Measurements from ENCODE around the gene KIF16B.

Gene KIF16B

DNA sequence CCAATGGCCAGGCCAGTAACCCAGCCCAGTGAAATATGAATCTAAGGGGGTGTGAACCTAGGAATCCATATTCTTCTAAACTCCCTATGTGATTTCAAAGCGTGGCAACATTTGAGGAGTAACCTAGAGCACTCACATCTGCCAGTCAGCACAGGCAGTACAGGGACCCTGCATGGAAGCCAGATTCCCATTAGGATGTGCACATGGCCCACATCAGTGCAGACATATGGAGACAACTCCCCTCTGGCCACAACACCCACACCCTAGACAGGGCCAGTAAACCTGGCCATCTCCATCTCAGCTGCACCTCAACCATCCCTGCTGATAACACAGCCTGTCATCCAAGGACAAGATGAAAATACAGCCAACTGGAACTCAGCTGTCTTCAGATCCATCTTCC lies 56.5 kb downstream of the KIF16B start:
- TF ChIP-seq, protein P1, sequence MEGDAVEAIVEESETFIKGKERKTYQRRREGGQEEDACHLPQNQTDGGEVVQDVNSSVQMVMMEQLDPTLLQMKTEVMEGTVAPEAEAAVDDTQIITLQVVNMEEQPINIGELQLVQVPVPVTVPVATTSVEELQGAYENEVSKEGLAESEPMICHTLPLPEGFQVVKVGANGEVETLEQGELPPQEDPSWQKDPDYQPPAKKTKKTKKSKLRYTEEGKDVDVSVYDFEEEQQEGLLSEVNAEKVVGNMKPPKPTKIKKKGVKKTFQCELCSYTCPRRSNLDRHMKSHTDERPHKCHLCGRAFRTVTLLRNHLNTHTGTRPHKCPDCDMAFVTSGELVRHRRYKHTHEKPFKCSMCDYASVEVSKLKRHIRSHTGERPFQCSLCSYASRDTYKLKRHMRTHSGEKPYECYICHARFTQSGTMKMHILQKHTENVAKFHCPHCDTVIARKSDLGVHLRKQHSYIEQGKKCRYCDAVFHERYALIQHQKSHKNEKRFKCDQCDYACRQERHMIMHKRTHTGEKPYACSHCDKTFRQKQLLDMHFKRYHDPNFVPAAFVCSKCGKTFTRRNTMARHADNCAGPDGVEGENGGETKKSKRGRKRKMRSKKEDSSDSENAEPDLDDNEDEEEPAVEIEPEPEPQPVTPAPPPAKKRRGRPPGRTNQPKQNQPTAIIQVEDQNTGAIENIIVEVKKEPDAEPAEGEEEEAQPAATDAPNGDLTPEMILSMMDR (IDR thresholded peaks at IDR 0.05; ENCODE audit: low read depth, low read length, missing control alignments): no peak
- Histone ChIP-seq H3K27ac (no peak overlapping the region), H3K4me3 (ENCODE audit: low read depth, low read length) (no peak overlapping the region), H3K36me3 (replicated peaks) (no peaks in the 10 kb centered on the region), H3K27me3 (replicated peaks) (no peaks in the 10 kb centered on the region)
- no peak for DNase-seq
- in situ Hi-C loops (cut with HindIII; ENCODE audit: low pct_ligation_motif_present, low sequenced_read_pairs): no loop called here

DNA sequence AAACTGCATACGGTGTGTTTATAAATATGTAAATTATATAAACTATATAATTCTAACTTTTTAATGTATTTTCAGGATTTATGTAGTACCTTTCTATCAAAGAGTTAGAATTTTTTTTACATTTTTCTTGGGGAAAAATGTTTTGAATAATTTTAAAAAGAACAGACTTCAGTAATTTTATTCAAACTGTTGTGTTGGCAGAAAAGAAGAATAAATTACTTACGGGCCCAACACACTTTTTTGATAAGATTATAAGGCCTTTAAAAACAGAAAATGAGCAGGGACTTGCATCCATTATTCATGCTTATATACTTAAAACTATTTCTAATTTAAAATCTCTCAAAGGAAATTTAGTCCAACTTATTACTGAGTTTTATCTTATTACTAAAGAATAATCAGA lies 58.2 kb downstream of the KIF16B start:
- in situ Hi-C loops (cut with HindIII; ENCODE audit: low pct_ligation_motif_present, low sequenced_read_pairs): no loop called here
- H3K4me3 ChIP-seq (ENCODE audit: low read depth, low read length): no peak overlapping the region
- H3K27me3 ChIP-seq (replicated peaks): no peaks in the 10 kb centered on the region
- H3K27ac ChIP-seq: no peak overlapping the region
- no peaks in the 10 kb centered on the region for H3K36me3 ChIP-seq (replicated peaks)
- TF ChIP-seq, protein P1 (IDR thresholded peaks at IDR 0.05; ENCODE audit: low read depth, low read length, missing control alignments): no peak
- no peak for DNase-seq

DNA sequence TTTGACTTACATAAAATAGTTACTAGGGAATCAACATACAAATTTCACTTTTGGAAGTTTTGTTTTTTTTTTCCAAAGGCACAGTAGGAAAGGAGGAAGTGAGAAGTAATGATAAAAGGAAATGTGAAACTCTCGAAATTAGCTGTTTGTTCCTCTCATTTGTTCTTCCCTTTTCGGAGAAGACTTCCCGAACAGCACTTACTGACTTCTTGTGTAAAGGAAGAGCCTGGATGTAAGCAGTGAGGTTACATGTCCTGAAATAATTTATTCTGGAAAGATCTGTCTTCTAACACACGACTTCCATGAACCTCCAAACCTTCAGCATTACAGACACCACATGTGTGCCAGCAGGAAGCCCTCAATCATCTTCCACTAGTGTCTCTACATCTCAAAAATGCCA lies 59.1 kb downstream of the KIF16B start:
- Histone ChIP-seq H3K4me3 (ENCODE audit: low read depth, low read length) (no peak overlapping the region), H3K27me3 (replicated peaks) (no peaks in the 10 kb centered on the region), H3K27ac (no peak overlapping the region), H3K36me3 (replicated peaks) (no peaks in the 10 kb centered on the region)
- TF ChIP-seq, protein P1 (IDR thresholded peaks at IDR 0.05; ENCODE audit: low read depth, low read length, missing control alignments): no peak
- DNase-seq: no peak
- in situ Hi-C loops (cut with HindIII; ENCODE audit: low pct_ligation_motif_present, low sequenced_read_pairs): no loop called here

DNA sequence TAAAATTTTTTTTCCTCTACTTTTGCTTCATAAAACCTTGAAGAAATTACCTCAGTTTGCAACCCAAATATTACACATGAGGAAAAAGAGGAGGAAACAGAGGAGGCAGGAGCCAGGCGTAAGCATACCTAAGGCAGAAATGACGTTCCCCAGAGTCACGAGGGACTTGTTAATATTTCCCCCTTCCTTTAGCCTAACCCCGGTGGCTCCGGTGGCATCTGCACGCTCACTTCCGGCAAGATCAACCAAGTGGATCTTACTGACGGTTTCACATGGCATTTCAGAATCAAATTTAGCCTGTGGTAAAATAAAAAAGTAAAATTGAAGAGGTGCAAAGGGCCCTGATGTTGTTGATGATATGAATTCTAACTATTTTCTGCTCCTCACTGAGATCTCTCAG lies 67.4 kb downstream of the KIF16B start:
- TF ChIP-seq, protein P1 (IDR thresholded peaks at IDR 0.05; ENCODE audit: low read depth, low read length, missing control alignments): no peak
- Histone ChIP-seq H3K36me3 (replicated peaks) (peaks cover 3% of the 10 kb centered on the region), H3K27me3 (replicated peaks) (no peaks in the 10 kb centered on the region), H3K27ac (no peak overlapping the region), H3K4me3 (ENCODE audit: low read depth, low read length) (no peak overlapping the region)
- DNase-seq: no peak
- in situ Hi-C loops (cut with HindIII; ENCODE audit: low pct_ligation_motif_present, low sequenced_read_pairs): no loop called here

DNA sequence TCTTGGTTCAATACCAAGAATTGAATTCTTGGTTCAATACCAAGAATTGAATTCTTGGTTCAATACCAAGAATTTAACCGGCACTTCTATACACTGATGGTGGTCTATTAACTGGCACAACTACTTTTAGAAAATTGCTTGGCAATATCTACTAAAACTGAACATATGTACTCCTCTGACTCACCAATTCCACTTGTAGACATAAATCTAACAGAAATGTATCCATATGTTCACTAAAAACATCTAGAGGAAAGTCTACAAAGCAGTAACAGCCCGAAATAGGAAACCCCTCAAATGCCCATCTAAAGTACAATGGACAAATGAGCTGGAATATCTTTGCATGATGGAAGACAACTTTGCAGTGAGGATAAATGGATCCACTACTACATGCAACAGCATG lies 71.9 kb downstream of the KIF16B start:
- in situ Hi-C loops (cut with HindIII; ENCODE audit: low pct_ligation_motif_present, low sequenced_read_pairs): no loop called here
- Histone ChIP-seq H3K4me3 (ENCODE audit: low read depth, low read length) (no peak overlapping the region), H3K27ac (no peak overlapping the region), H3K36me3 (replicated peaks) (no peaks in the 10 kb centered on the region), H3K27me3 (replicated peaks) (no peaks in the 10 kb centered on the region)
- DNase-seq: no peak
- TF ChIP-seq, protein P1 (IDR thresholded peaks at IDR 0.05; ENCODE audit: low read depth, low read length, missing control alignments): no peak

DNA sequence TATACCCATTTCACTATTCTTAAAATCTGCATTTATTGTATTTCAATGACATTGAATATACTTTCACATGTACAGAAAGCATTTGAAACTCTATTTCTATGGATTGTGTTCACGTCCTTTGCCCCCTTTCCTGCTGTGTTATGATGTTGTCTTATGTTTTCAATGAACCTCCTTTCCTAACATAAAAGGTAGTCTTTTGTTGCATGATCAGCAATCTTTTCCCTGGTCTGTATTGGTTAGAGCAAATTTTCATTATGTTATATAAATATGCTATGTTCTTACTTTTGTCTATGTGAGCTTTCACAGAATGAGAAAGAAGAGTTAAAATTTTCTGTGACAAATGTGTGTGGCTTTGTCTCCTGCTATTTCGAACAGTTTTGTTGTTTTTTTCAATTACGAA lies 73.1 kb downstream of the KIF16B start:
- in situ Hi-C loops (cut with HindIII; ENCODE audit: low pct_ligation_motif_present, low sequenced_read_pairs): no loop called here

More for the DNA sequence above, 73.1 kb downstream of the KIF16B start:
- Histone ChIP-seq H3K27ac (no peak overlapping the region), H3K36me3 (replicated peaks) (no peaks in the 10 kb centered on the region), H3K4me3 (ENCODE audit: low read depth, low read length) (no peak overlapping the region), H3K27me3 (replicated peaks) (no peaks in the 10 kb centered on the region)
- TF ChIP-seq, protein P1 (IDR thresholded peaks at IDR 0.05; ENCODE audit: low read depth, low read length, missing control alignments): no peak
- no peak for DNase-seq
